Erythroblast (primary cell): ENCODE measurements around the gene POLL.

Source experiments
- GATA1 ChIP-seq: IDR thresholded peaks from 2 replicates; pipeline ENCODE4 v1.6.1; 2011; ENCODE audit warnings: low read depth, mild to moderate bottlenecking, control low read depth, low read length, moderate library complexity
- POLR2A ChIP-seq: IDR thresholded peaks from 2 replicates; pipeline ENCODE4 v1.6.1; 2011; ENCODE audit warnings: mild to moderate bottlenecking, low read length

DNA sequence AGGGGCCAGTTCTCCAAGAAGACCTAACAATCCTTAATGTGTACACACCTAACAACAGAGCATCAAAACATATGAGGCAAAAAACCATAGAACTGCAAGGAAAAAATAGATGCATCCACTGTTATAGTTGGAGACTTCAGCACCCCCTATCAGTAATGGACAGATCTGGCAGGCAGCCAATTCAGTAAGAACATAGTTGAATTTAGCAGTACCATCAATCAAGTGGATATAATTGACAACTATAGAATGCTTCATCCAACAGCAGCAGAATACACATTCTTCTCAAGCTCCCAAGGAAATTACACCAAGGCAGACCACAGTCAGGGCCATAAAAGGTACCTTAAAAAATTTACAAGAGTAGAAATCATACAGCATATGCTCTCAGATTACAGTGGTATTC, 42.2 kb downstream of the POLL start:
- no peak for TF ChIP-seq POLR2A
- no peak for TF ChIP-seq GATA1
